Measurements from ENCODE around the gene ZBTB20. TPM values are rescaled to one million over a fixed set of nuclear protein-coding genes. Genes with fewer than 3 reads are reported as not detected.

ZBTB20 gene
- total RNA-seq, 1 donor from 2014 or later = 21.4 TPM

- Mint-ChIP-seq H3K9me3 (ENCODE audit: unreplicated experiment) (no peaks in the 10 kb centered on the region), H3K4me3 (ENCODE audit: unreplicated experiment) (no peak overlapping the region), H3K27ac (ENCODE audit: unreplicated experiment) (no peak overlapping the region), H3K36me3 (ENCODE audit: low read depth, unreplicated experiment) (no peaks in the 10 kb centered on the region), H3K4me1 (ENCODE audit: low read depth, unreplicated experiment) (no peaks in the 10 kb centered on the region), H3K27me3 (ENCODE audit: low read depth, unreplicated experiment) (no peaks in the 10 kb centered on the region)
- no peak overlapping the region for H3K4me2 ChIP-seq (ENCODE audit: low read length)
- DNase-seq (ENCODE audit: low read depth) = no peak
- no peaks in the 10 kb centered on the region for H3K36me3 ChIP-seq (ENCODE audit: insufficient read depth, low read length)
- no peaks in the 10 kb centered on the region for H3K79me2 ChIP-seq (ENCODE audit: insufficient read depth, low read length)
- no peak overlapping the region for H3K9ac ChIP-seq (ENCODE audit: low read length)
- H3K27ac ChIP-seq (ENCODE audit: low read depth, low read length) = no peak overlapping the region
- no peaks in the 10 kb centered on the region for H3K4me1 ChIP-seq (ENCODE audit: insufficient read depth, low read length)
- TF ChIP-seq EZH2 (IDR thresholded peaks at IDR 0.05; ENCODE audit: insufficient read depth, low read length) = no peak
- TF ChIP-seq CTCF (IDR thresholded peaks at IDR 0.05; ENCODE audit: insufficient read depth, low read depth, low read length) = no peak
- H3K27me3 ChIP-seq (ENCODE audit: insufficient read depth, low read length) = no peaks in the 10 kb centered on the region
- no peak overlapping the region for H2AFZ ChIP-seq (ENCODE audit: low read depth, low read length)
- no peak for FAIRE-seq
- no peaks in the 10 kb centered on the region for H4K20me1 ChIP-seq (ENCODE audit: insufficient read depth, low read length)
- no peaks in the 10 kb centered on the region for H3K9me3 ChIP-seq (ENCODE audit: insufficient read depth, low read depth, low read length)
- no peak overlapping the region for H3K4me3 ChIP-seq (ENCODE audit: insufficient read depth, low read depth, low read length)
Measured at GRCh38 chr3:114834175-114834940, 312.7 kb downstream of the ZBTB20 start.

GRCh38 chr3:114831861-114832260, 315.2 kb downstream of the ZBTB20 start:
- no peak for TF ChIP-seq CTCF (IDR thresholded peaks at IDR 0.05; ENCODE audit: insufficient read depth, low read depth, low read length)
- no peak for TF ChIP-seq EZH2 (IDR thresholded peaks at IDR 0.05; ENCODE audit: insufficient read depth, low read length)
- DNase-seq (ENCODE audit: low read depth) = no peak
- H3K4me3 ChIP-seq (ENCODE audit: insufficient read depth, low read depth, low read length) = no peak overlapping the region
- Mint-ChIP-seq H3K4me1 (ENCODE audit: low read depth, unreplicated experiment) (no peaks in the 10 kb centered on the region), H3K27ac (ENCODE audit: unreplicated experiment) (no peak overlapping the region), H3K27me3 (ENCODE audit: low read depth, unreplicated experiment) (no peaks in the 10 kb centered on the region), H3K4me3 (ENCODE audit: unreplicated experiment) (no peak overlapping the region), H3K9me3 (ENCODE audit: unreplicated experiment) (no peaks in the 10 kb centered on the region), H3K36me3 (ENCODE audit: low read depth, unreplicated experiment) (no peaks in the 10 kb centered on the region)
- no peaks in the 10 kb centered on the region for H3K79me2 ChIP-seq (ENCODE audit: insufficient read depth, low read length)
- no peak for FAIRE-seq
- no peaks in the 10 kb centered on the region for H3K9me3 ChIP-seq (ENCODE audit: insufficient read depth, low read depth, low read length)
- no peaks in the 10 kb centered on the region for H3K36me3 ChIP-seq (ENCODE audit: insufficient read depth, low read length)
- no peak overlapping the region for H3K27ac ChIP-seq (ENCODE audit: low read depth, low read length)
- no peak overlapping the region for H3K9ac ChIP-seq (ENCODE audit: low read length)
- no peaks in the 10 kb centered on the region for H4K20me1 ChIP-seq (ENCODE audit: insufficient read depth, low read length)
- H3K4me1 ChIP-seq (ENCODE audit: insufficient read depth, low read length) = no peaks in the 10 kb centered on the region
- H3K4me2 ChIP-seq (ENCODE audit: low read length) = no peak overlapping the region
- H3K27me3 ChIP-seq (ENCODE audit: insufficient read depth, low read length) = no peaks in the 10 kb centered on the region
- H2AFZ ChIP-seq (ENCODE audit: low read depth, low read length) = no peak overlapping the region

DNA sequence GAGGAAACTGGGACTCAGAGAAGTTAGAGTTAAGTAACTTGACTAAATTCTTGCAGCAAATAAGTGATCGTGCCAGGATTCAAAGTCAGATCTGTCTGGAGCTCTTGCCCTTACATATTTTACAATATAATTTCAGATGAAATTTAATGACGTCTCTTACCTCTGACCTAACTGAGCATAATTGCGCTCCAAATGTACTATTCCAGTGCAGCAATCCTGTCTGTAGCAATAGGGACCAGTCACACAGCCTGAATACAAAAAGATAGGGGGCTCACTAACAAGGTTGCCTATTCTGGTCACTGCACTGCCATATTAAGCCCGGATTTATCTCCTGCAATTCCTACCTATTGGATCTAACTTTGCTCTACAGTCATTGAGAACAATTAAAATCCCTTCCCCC, 316.4 kb downstream of the ZBTB20 start:
- no peaks in the 10 kb centered on the region for H3K27me3 Mint-ChIP-seq (ENCODE audit: low read depth, unreplicated experiment)
- Histone ChIP-seq H3K4me2 (ENCODE audit: low read length) (no peak overlapping the region), H4K20me1 (ENCODE audit: insufficient read depth, low read length) (no peaks in the 10 kb centered on the region), H3K4me3 (ENCODE audit: insufficient read depth, low read depth, low read length) (no peak overlapping the region), H2AFZ (ENCODE audit: low read depth, low read length) (no peak overlapping the region), H3K27me3 (ENCODE audit: insufficient read depth, low read length) (no peaks in the 10 kb centered on the region), H3K4me1 (ENCODE audit: insufficient read depth, low read length) (no peaks in the 10 kb centered on the region), H3K9me3 (ENCODE audit: insufficient read depth, low read depth, low read length) (no peaks in the 10 kb centered on the region), H3K79me2 (ENCODE audit: insufficient read depth, low read length) (no peaks in the 10 kb centered on the region), H3K9ac (ENCODE audit: low read length) (no peak overlapping the region), H3K27ac (ENCODE audit: low read depth, low read length) (no peak overlapping the region), H3K36me3 (ENCODE audit: insufficient read depth, low read length) (no peaks in the 10 kb centered on the region)
- H3K27ac Mint-ChIP-seq (ENCODE audit: unreplicated experiment) = no peak overlapping the region
- no peak for DNase-seq (ENCODE audit: low read depth)
- no peak for FAIRE-seq
- TF ChIP-seq EZH2 (IDR thresholded peaks at IDR 0.05; ENCODE audit: insufficient read depth, low read length) (no peak), CTCF (IDR thresholded peaks at IDR 0.05; ENCODE audit: insufficient read depth, low read depth, low read length) (no peak)
- H3K36me3 Mint-ChIP-seq (ENCODE audit: low read depth, unreplicated experiment) = no peaks in the 10 kb centered on the region
- no peak overlapping the region for H3K4me3 Mint-ChIP-seq (ENCODE audit: unreplicated experiment)
- H3K9me3 Mint-ChIP-seq (ENCODE audit: unreplicated experiment) = no peaks in the 10 kb centered on the region
- no peaks in the 10 kb centered on the region for H3K4me1 Mint-ChIP-seq (ENCODE audit: low read depth, unreplicated experiment)
